Testis (tissue), 3 donors: Measurements from ENCODE around the gene GTF3C2. TPM values are rescaled to one million over a fixed set of nuclear protein-coding genes. Genes with fewer than 3 reads are reported as not detected.
A peak's percentile ranks its signal among the peaks of the same experiment; 100 is the strongest.

ENCODE experiments used
- DNase-seq: peaks from one replicate; pipeline ENCODE4 v3.0.0-alpha.2; 2019
- H3K27ac ChIP-seq, 2 donors: fragments of 200-600 bp; sonication (generic); one replicate each; pipeline ENCODE4 v1.5.1; 2019
- H3K27me3 ChIP-seq: fragments of 200-600 bp; sonication (generic); one replicate; pipeline ENCODE4 v1.5.1; 2019
- H3K36me3 ChIP-seq: fragments of 200-600 bp; sonication (generic); one replicate; pipeline ENCODE4 v1.5.1; 2017; ENCODE audit warnings: low read depth; ENCODE audit errors: missing control alignments
- H3K4me1 ChIP-seq: fragments of 200-600 bp; sonication (generic); one replicate; pipeline ENCODE4 v1.5.1; 2019
- H3K4me3 ChIP-seq, 2 donors: fragments of 200-600 bp; sonication (generic); one replicate each; pipeline ENCODE4 v1.5.1; 2017 to 2019
- H3K9me3 ChIP-seq: fragments of 200-600 bp; sonication (generic); one replicate; pipeline ENCODE4 v1.5.1; 2017
- POLR2A ChIP-seq: fragments of 450-650 bp; IDR thresholded peaks from one replicate; pipeline ENCODE4 v1.6.1; 2017; ENCODE audit warnings: antibody characterized with exemption, mild to moderate bottlenecking, moderate library complexity
- WGBS, 2 donors: methylation state at CpG; one replicate each; pipeline ENCODE4 v1.1.5; 2018; 5-methylcytosine and 5-hydroxymethylcytosine counted together
- intact Hi-C: fragments of 100-400 bp; cut with DNase I; formaldehyde crosslinking; loops from one replicate; pipeline ENCODE4 v1.15.1; 2023; ENCODE audit warnings: low total_unique reads
- polyA plus RNA-seq: library from polyadenylated mRNA; stranded (reverse); fragments of 350-450 nt; fragmentation: Illumina TruSeq; extraction: RNeasy Lipid Tissue Mini Kit (QIAGEN cat#74804); gene quantifications from one replicate; pipeline ENCODE4 v1.2.3, GENCODE V29; 2014; ENCODE audit warnings: low read depth, low replicate concordance; ENCODE audit not compliant: insufficient read depth
- total RNA-seq, 2 donors: library from RNA; depleted of rRNA; stranded (reverse); fragments of >200 nt; gene quantifications; one replicate each; pipeline ENCODE4 v1.2.3, GENCODE V29; 2016
- TF ChIP-seq, protein P1 (sequence below), 3 experiments: fragments of 450-650 bp in 2 of 3; fragments of 200-600 bp in 1 of 3; sonication (generic) in 1 of 3; IDR thresholded peaks; one replicate each; pipeline ENCODE4 v1.5.1; 2016 to 2019; ENCODE audit warnings: antibody characterized with exemption in 3 of 3, mild to moderate bottlenecking in 2 of 3, moderate library complexity in 1 of 3

The GTF3C2 gene
- total and polyA plus RNA-seq, 3 donors from 2014 or later, result 55.1 to 91.3 (median 72.6) TPM

DNA sequence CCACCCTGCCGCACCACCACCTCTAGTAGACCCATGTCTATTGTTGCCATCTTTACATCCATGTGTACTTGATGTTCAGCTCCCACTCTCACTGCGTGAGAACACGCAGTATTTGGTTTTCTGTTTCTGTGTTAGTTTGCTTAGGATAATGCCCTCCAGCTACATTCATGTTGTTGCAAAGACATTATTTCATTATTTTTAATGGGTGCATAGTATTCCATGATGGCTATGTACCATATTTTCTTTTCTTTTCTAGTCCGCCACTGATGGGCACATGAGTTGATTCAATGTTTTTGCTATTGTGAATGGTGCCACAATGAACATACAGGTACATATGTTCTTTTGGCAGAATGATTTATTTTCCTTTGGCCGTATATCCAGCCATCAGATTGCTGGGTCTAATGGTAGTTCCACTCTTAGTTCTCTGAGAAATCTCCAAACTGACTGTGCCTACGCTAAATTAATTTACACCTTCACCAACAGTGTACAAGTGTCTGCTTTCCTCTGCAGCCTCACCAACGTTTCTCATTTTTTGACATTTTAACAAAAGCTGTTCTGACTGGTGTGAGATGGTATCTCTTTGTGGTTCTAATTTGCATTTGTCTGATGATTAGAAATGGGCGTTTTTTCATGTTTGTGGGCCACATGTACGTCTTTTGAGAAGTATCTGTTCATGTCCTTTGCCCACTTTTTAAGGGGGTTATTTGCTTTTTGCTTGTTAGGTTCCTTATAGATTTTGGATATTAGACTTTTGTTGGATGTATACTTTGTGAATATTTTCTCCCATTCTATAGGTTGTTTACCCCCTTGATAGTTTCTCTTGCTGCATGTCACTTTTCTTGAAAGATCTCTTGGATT, 34.5 kb upstream of the GTF3C2 start:
- no peak for TF ChIP-seq POLR2A
- TF ChIP-seq, protein P1, sequence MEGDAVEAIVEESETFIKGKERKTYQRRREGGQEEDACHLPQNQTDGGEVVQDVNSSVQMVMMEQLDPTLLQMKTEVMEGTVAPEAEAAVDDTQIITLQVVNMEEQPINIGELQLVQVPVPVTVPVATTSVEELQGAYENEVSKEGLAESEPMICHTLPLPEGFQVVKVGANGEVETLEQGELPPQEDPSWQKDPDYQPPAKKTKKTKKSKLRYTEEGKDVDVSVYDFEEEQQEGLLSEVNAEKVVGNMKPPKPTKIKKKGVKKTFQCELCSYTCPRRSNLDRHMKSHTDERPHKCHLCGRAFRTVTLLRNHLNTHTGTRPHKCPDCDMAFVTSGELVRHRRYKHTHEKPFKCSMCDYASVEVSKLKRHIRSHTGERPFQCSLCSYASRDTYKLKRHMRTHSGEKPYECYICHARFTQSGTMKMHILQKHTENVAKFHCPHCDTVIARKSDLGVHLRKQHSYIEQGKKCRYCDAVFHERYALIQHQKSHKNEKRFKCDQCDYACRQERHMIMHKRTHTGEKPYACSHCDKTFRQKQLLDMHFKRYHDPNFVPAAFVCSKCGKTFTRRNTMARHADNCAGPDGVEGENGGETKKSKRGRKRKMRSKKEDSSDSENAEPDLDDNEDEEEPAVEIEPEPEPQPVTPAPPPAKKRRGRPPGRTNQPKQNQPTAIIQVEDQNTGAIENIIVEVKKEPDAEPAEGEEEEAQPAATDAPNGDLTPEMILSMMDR (IDR thresholded peaks at IDR 0.05), result no peak
- intact Hi-C loops, result no loop called here
- Histone ChIP-seq H3K4me3 (no peak overlapping the region), H3K27ac (no peak overlapping the region), H3K36me3 (no peaks in the 10 kb centered on the region), H3K9me3 (no peaks in the 10 kb centered on the region), H3K4me1 (no peaks in the 10 kb centered on the region), H3K27me3 (no peaks in the 10 kb centered on the region)
- DNase-seq, result no peak
- WGBS, 2 donors, result 91 to 94% methylated on average over 9 of the region's 9 CpGs

DNA sequence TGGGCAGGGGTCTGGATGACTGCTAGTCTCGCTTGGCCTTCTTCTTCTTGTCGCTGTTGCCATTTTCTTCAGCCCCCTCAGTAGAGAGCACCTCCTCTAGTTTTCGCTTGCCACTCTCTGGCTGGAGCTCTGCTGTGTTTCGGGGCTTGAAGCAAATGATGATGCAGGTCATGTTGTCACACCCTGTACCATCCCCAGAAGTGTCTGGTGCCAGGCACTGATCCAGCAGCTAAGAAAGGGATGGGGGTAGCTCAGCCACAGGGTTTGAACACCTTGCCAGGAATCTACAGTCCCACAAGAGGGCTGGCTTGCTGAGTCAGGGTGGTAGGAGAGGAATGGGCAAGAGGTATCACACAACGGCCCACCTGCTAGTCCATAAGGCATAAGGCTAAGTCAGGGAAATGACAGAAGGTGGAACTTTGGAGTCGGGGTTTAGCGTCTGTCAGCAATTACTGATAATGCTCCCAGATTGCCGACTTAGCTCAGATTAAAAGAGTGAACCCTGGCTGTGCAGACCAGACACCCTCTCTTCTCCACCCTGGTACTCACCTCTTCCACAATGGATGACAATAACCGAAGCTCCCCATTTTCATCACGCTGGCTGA, 25.1 kb upstream of the GTF3C2 start:
- Histone ChIP-seq H3K36me3 (no peaks in the 10 kb centered on the region), H3K4me3 (peak overlapping the region in 1 of 2 donors; percentile 81), H3K27ac (peak overlapping the region; percentile 90 to 91), H3K27me3 (no peaks in the 10 kb centered on the region), H3K4me1 (peaks cover 8% of the 10 kb centered on the region), H3K9me3 (no peaks in the 10 kb centered on the region)
- no peak for DNase-seq
- intact Hi-C loops, result no loop called here
- WGBS, 2 donors, result 77 to 85% methylated on average over 10 of the region's 10 CpGs
- TF ChIP-seq POLR2A, result no peak
- TF ChIP-seq, protein P1 (IDR thresholded peaks at IDR 0.05), result no peak

DNA sequence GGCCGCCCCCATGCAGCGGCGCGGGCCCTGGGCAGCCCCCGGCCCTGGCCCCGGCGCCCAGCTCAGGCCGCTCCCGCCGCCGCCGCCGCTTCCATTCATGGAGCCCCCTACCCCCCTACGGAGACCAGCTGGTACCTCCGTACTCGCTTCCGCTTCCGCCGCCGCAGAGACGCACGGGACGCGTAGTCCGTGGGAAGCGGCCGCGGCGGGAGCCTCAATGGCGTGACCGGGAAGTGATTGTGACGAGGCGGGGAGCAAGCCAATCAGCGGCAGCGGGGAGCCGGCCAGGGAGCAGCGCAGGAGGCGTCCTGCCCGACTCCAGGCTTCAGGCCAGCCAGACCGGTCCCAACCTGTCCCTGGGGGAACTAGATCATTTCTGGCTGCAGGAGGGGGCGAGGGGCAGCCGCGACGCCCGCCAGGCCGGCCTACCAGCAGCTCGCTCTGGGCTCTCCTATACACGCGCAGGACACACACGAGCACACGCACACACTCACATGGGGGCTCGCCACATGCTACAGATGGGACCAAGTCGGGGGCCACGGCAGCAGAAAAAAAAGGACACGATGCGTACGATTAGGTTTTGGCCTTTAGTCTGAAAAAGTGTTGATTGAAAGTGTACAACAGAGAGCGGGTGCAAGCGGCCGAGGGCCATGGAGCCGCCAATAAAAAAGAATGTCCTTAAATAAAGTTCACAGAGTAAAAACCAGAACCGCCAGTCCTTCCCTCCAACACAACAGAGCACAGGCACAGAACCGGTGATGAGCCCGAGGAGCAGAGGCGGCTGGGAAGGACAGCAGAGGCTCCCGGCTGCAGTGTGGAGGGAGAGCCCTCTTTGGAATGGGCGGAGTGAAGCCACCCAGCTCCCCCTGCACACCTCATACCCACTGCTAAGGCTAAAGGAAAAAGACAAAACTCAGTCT, 24.3 kb upstream of the GTF3C2 start, which contains the start of gene ZNF513:
TSS of gene ZNF513 (minus strand) at position 109 of the 920 bp plus-strand sequence. CDS start 208 bp downstream, outside the sequence.
- peak; percentile 97 for DNase-seq
- H3K36me3 ChIP-seq, result no peaks in the 10 kb centered on the region
- H3K9me3 ChIP-seq, result no peaks in the 10 kb centered on the region
- H3K4me3 ChIP-seq, result peak within 1 kb of the TSS; percentile 81 to 84
- peaks cover 8% of the 10 kb centered on the region for H3K4me1 ChIP-seq
- H3K27me3 ChIP-seq, result no peaks in the 10 kb centered on the region
- WGBS, 2 donors, result 9 to 11% methylated on average over 36 to 64 of the region's 67 CpGs
- intact Hi-C loops, result no loop called here
- H3K27ac ChIP-seq, result peak within 1 kb of the TSS; percentile 90 to 91
- TF ChIP-seq, protein P1 (IDR thresholded peaks at IDR 0.05), result no peak
- peak; percentile 24 for TF ChIP-seq POLR2A

DNA sequence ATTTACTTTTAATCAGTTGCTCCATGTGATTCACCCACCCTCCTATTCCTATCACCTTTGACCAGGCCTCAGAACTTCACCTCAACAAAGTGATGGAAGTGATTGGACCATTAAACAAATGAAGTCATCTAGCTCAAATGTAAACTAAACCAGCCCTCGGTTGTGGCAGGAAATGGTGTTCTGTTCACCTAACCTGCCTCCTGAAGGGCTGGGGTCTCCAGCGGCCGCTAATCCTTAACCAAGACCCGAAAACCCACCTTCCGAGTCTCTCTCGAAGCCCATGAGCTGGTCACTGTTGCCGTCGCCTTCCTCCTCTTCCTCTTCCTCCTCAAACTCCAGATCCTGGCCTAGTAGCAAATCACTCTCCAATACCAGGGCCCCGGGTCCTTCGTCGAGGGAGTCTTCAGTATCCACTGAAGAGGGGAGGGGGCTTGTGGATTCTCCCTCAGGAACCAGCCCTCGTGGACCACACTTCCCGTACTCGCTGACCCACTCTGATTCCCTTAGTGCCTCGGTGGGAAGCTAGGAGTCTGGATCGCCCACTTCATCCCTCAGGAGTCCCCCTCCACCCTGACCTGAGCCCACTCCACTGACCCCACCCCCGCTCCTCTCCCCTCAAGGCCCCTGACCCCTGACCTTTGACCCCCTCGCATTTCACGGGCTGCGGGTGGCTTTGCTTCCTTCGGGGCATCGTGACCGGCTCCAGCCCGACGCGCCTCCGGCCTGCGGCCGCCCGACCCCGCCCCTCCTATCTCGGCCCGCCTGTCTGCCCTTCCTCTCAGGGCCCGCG, 23.5 kb upstream of the GTF3C2 start:
- Histone ChIP-seq H3K4me3 (peak overlapping the region; percentile 81 to 84), H3K27me3 (no peaks in the 10 kb centered on the region), H3K4me1 (peaks cover 8% of the 10 kb centered on the region), H3K9me3 (no peaks in the 10 kb centered on the region), H3K27ac (peak overlapping the region; percentile 81 to 91), H3K36me3 (no peaks in the 10 kb centered on the region)
- peak; percentile 70 for DNase-seq
- intact Hi-C loops, result no loop called here
- 1 to 2% methylated on average over 11 to 32 of the region's 35 CpGs for WGBS, 2 donors
- TF ChIP-seq, protein P1 (IDR thresholded peaks at IDR 0.05), result no peak
- TF ChIP-seq POLR2A, result no peak
